Measurements from ENCODE around the gene PDIA5. TPM values are rescaled to one million over a fixed set of nuclear protein-coding genes. Genes with fewer than 3 reads are reported as not detected.

The PDIA5 gene
- total RNA-seq, 1 experiment from 2014 or later = 31.7 TPM

- DNase-seq = no peak
- no peaks in the 10 kb centered on the region; the same call in 1 of the 2 replicates for H3K36me3 ChIP-seq (replicated peaks; ENCODE audit: control insufficient read depth, insufficient read depth, low read length)
- no peak overlapping the region for H3K4me3 ChIP-seq (ENCODE audit: insufficient read depth, low read depth, low read length)
- no peaks in the 10 kb centered on the region for H3K27me3 ChIP-seq (ENCODE audit: control insufficient read depth, insufficient read depth, low read length)
Measured at GRCh38 chr3:123085293-123085931, 18.6 kb downstream of the PDIA5 start.

GRCh38 chr3:123085932-123086627 is 19.3 kb downstream of the PDIA5 start:
- no peaks in the 10 kb centered on the region for H3K27me3 ChIP-seq (ENCODE audit: control insufficient read depth, insufficient read depth, low read length)
- no peak for DNase-seq
- no peak overlapping the region for H3K4me3 ChIP-seq (ENCODE audit: insufficient read depth, low read depth, low read length)
- no peaks in the 10 kb centered on the region; the same call in 1 of the 2 replicates for H3K36me3 ChIP-seq (replicated peaks; ENCODE audit: control insufficient read depth, insufficient read depth, low read length)

GRCh38 chr3:123088387-123088786 is 21.6 kb downstream of the PDIA5 start:
- no peak for DNase-seq
- H3K27me3 ChIP-seq (ENCODE audit: control insufficient read depth, insufficient read depth, low read length) = no peaks in the 10 kb centered on the region
- peaks cover 3% of the 10 kb centered on the region for H3K36me3 ChIP-seq (replicated peaks; ENCODE audit: control insufficient read depth, insufficient read depth, low read length)

GRCh38 chr3:123089611-123090331 is 22.9 kb downstream of the PDIA5 start:
- Histone ChIP-seq H3K36me3 (replicated peaks; ENCODE audit: control insufficient read depth, insufficient read depth, low read length) (peaks cover 4% of the 10 kb centered on the region), H3K27me3 (ENCODE audit: control insufficient read depth, insufficient read depth, low read length) (no peaks in the 10 kb centered on the region), H3K4me3 (ENCODE audit: insufficient read depth, low read depth, low read length) (no peak overlapping the region)
- DNase-seq = peak; percentile 55

More at GRCh38 chr3:123088387-123088786, 21.6 kb downstream of the PDIA5 start:
- H3K4me3 ChIP-seq (ENCODE audit: insufficient read depth, low read depth, low read length) = no peak overlapping the region

GRCh38 chr3:123090728-123091531 is 24.1 kb downstream of the PDIA5 start:
- DNase-seq = no peak
- H3K4me3 ChIP-seq (ENCODE audit: insufficient read depth, low read depth, low read length) = no peak overlapping the region
- peaks cover 4% of the 10 kb centered on the region for H3K36me3 ChIP-seq (replicated peaks; ENCODE audit: control insufficient read depth, insufficient read depth, low read length)
- H3K27me3 ChIP-seq (ENCODE audit: control insufficient read depth, insufficient read depth, low read length) = no peaks in the 10 kb centered on the region

- H3K36me3 ChIP-seq (replicated peaks; ENCODE audit: control insufficient read depth, insufficient read depth, low read length) = peaks cover 4% of the 10 kb centered on the region
Measured at GRCh38 chr3:123092243-123092642, 25.4 kb downstream of the PDIA5 start.

GRCh38 chr3:123093696-123094095 is 26.9 kb downstream of the PDIA5 start:
- no peak for DNase-seq
- H3K4me3 ChIP-seq (ENCODE audit: insufficient read depth, low read depth, low read length) = no peak overlapping the region
- H3K36me3 ChIP-seq (replicated peaks; ENCODE audit: control insufficient read depth, insufficient read depth, low read length) = peaks cover 4% of the 10 kb centered on the region
- H3K27me3 ChIP-seq (ENCODE audit: control insufficient read depth, insufficient read depth, low read length) = no peaks in the 10 kb centered on the region

More at GRCh38 chr3:123092243-123092642, 25.4 kb downstream of the PDIA5 start:
- no peaks in the 10 kb centered on the region for H3K27me3 ChIP-seq (ENCODE audit: control insufficient read depth, insufficient read depth, low read length)
- no peak overlapping the region for H3K4me3 ChIP-seq (ENCODE audit: insufficient read depth, low read depth, low read length)
- no peak for DNase-seq

GRCh38 chr3:123094516-123095313 is 27.9 kb downstream of the PDIA5 start:
- DNase-seq = no peak
- H3K27me3 ChIP-seq (ENCODE audit: control insufficient read depth, insufficient read depth, low read length) = no peaks in the 10 kb centered on the region
- no peak overlapping the region for H3K4me3 ChIP-seq (ENCODE audit: insufficient read depth, low read depth, low read length)
- peaks cover 4% of the 10 kb centered on the region for H3K36me3 ChIP-seq (replicated peaks; ENCODE audit: control insufficient read depth, insufficient read depth, low read length)

GRCh38 chr3:123096126-123096525 is 29.3 kb downstream of the PDIA5 start:
- Histone ChIP-seq H3K27me3 (ENCODE audit: control insufficient read depth, insufficient read depth, low read length) (no peaks in the 10 kb centered on the region), H3K36me3 (replicated peaks; ENCODE audit: control insufficient read depth, insufficient read depth, low read length) (peaks cover 4% of the 10 kb centered on the region), H3K4me3 (ENCODE audit: insufficient read depth, low read depth, low read length) (no peak overlapping the region)
- DNase-seq = no peak

- Histone ChIP-seq H3K36me3 (replicated peaks; ENCODE audit: control insufficient read depth, insufficient read depth, low read length) (peaks cover 4% of the 10 kb centered on the region), H3K4me3 (ENCODE audit: insufficient read depth, low read depth, low read length) (no peak overlapping the region), H3K27me3 (ENCODE audit: control insufficient read depth, insufficient read depth, low read length) (no peaks in the 10 kb centered on the region)
- DNase-seq = no peak
Measured at GRCh38 chr3:123096731-123097130, 29.9 kb downstream of the PDIA5 start.

GRCh38 chr3:123098426-123099330 is 31.9 kb downstream of the PDIA5 start:
- DNase-seq = peak; percentile 66
- no peak overlapping the region for H3K4me3 ChIP-seq (ENCODE audit: insufficient read depth, low read depth, low read length)
- H3K36me3 ChIP-seq (replicated peaks; ENCODE audit: control insufficient read depth, insufficient read depth, low read length) = peaks cover 4% of the 10 kb centered on the region

GRCh38 chr3:123099331-123100192 is 32.7 kb downstream of the PDIA5 start:
- Histone ChIP-seq H3K4me3 (ENCODE audit: insufficient read depth, low read depth, low read length) (no peak overlapping the region), H3K36me3 (replicated peaks; ENCODE audit: control insufficient read depth, insufficient read depth, low read length) (peaks cover 8% of the 10 kb centered on the region), H3K27me3 (ENCODE audit: control insufficient read depth, insufficient read depth, low read length) (no peaks in the 10 kb centered on the region)
- peak; percentile 59 for DNase-seq

More at GRCh38 chr3:123098426-123099330, 31.9 kb downstream of the PDIA5 start:
- H3K27me3 ChIP-seq (ENCODE audit: control insufficient read depth, insufficient read depth, low read length) = no peaks in the 10 kb centered on the region

Data from H7 (cell line).